Glutamatergic neuron (in vitro differentiated cells): ENCODE measurements around the gene FAM234B. TPM values are rescaled to one million over a fixed set of nuclear protein-coding genes. Genes with fewer than 3 reads are reported as not detected.

ENCODE experiments used
- DNase-seq: peaks from one replicate; pipeline ENCODE4 v3.0.0; 2022
- H3K27ac Mint-ChIP-seq: one replicate; pipeline ENCODE4 v1.8.0; 2020; ENCODE audit warnings: mild to moderate bottlenecking, mixed read lengths, inconsistent platforms; ENCODE audit not compliant: unreplicated experiment
- H3K27me3 Mint-ChIP-seq: one replicate; pipeline ENCODE4 v1.8.0; 2020; ENCODE audit warnings: mild to moderate bottlenecking, moderate library complexity, mixed read lengths, inconsistent platforms; ENCODE audit not compliant: unreplicated experiment
- H3K36me3 Mint-ChIP-seq: one replicate; pipeline ENCODE4 v1.8.0; 2020; ENCODE audit warnings: mild to moderate bottlenecking, mixed read lengths, inconsistent platforms; ENCODE audit not compliant: unreplicated experiment
- H3K4me1 Mint-ChIP-seq: one replicate; pipeline ENCODE4 v1.8.0; 2020; ENCODE audit warnings: mild to moderate bottlenecking, low read depth, mixed read lengths, inconsistent platforms; ENCODE audit not compliant: unreplicated experiment
- H3K4me3 Mint-ChIP-seq: one replicate; pipeline ENCODE4 v1.8.0; 2020; ENCODE audit warnings: mild to moderate bottlenecking, mixed read lengths, inconsistent platforms; ENCODE audit not compliant: unreplicated experiment
- H3K9me3 Mint-ChIP-seq: one replicate; pipeline ENCODE4 v1.8.0; 2020; ENCODE audit warnings: mild to moderate bottlenecking, moderate library complexity, mixed read lengths, inconsistent platforms; ENCODE audit not compliant: unreplicated experiment
- total RNA-seq: library from RNA; stranded (reverse); fragmentation: NEBNext Ultra II Directional; extraction: Animal tissue kit (Norgen Biotek cat#: 25700); gene quantifications from one replicate; pipeline ENCODE4 v1.2.1, GENCODE V29; 2021; ENCODE audit not compliant: unreplicated experiment
- TF ChIP-seq, protein P1 (sequence below): fragments of 200-600 bp; sonication (generic); IDR thresholded peaks from one replicate; pipeline ENCODE4 v1.5.0; 2021; ENCODE audit not compliant: partially characterized antibody, unreplicated experiment

The FAM234B gene
- total RNA-seq, 1 donor from 2014 or later: 26.8 TPM

DNA sequence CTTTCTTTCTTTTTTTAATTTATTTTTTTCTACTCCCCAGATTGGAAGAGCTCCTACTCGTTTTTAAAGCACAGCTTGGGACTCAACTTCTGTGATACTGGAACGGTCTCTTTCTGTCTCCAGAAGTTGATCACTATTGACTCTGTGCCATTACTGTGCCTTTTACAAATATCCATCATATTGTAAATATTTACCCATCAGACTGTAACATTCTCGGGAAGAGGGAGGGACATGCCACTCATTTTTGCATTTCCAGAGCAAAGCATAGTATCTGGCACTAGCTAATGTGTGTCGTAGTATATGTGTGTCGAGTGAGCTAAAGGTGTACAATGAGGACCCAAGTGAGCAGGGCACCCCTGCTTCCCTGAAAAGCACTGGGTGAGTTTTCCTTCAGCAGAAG lies 83.3 kb downstream of the FAM234B start:
- DNase-seq: no peak
- Mint-ChIP-seq H3K4me3 (no peak overlapping the region), H3K27ac (no peak overlapping the region), H3K9me3 (peaks cover 3% of the 10 kb centered on the region), H3K36me3 (no peaks in the 10 kb centered on the region), H3K27me3 (peaks cover 4% of the 10 kb centered on the region), H3K4me1 (no peaks in the 10 kb centered on the region)
- TF ChIP-seq, protein P1, sequence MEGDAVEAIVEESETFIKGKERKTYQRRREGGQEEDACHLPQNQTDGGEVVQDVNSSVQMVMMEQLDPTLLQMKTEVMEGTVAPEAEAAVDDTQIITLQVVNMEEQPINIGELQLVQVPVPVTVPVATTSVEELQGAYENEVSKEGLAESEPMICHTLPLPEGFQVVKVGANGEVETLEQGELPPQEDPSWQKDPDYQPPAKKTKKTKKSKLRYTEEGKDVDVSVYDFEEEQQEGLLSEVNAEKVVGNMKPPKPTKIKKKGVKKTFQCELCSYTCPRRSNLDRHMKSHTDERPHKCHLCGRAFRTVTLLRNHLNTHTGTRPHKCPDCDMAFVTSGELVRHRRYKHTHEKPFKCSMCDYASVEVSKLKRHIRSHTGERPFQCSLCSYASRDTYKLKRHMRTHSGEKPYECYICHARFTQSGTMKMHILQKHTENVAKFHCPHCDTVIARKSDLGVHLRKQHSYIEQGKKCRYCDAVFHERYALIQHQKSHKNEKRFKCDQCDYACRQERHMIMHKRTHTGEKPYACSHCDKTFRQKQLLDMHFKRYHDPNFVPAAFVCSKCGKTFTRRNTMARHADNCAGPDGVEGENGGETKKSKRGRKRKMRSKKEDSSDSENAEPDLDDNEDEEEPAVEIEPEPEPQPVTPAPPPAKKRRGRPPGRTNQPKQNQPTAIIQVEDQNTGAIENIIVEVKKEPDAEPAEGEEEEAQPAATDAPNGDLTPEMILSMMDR: no peak

GRCh38 chr12:13128291-13128965 lies 84.2 kb downstream of the FAM234B start:
- Mint-ChIP-seq H3K4me3 (no peak overlapping the region), H3K36me3 (no peaks in the 10 kb centered on the region), H3K4me1 (no peaks in the 10 kb centered on the region), H3K9me3 (no peaks in the 10 kb centered on the region), H3K27me3 (peaks cover 4% of the 10 kb centered on the region), H3K27ac (no peak overlapping the region)
- TF ChIP-seq, protein P1: no peak
- no peak for DNase-seq

DNA sequence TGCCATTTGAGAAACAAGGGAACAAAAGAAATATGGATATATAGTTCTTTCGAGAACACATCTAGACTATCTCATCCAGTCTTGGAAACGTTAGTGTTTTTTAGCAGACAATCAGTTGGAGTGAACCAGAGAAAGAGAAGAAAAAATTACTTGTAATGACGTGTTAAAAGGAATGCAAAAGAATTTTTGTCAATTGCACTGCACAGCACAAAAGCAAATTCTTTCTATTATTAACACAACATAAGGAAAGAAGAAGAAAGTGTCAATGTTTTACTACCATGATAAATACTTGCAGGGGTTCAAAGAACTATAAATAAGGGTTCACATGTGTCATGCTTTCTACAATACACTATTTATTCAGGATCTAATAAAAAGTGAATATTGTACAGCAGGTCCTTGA lies 86.8 kb downstream of the FAM234B start:
- Mint-ChIP-seq H3K9me3 (no peaks in the 10 kb centered on the region), H3K36me3 (no peaks in the 10 kb centered on the region), H3K27ac (no peak overlapping the region), H3K4me3 (no peak overlapping the region), H3K27me3 (no peaks in the 10 kb centered on the region), H3K4me1 (no peaks in the 10 kb centered on the region)
- TF ChIP-seq, protein P1: no peak
- DNase-seq: no peak

Other genes starting within 250 kb of the FAM234B start
- 31.0 TPM for gene DDX47, start 231.0 kb upstream of the FAM234B start, total RNA-seq
- not detected for gene GPRC5A, start 152.8 kb upstream of the FAM234B start, total RNA-seq
- gene GPRC5D, start 92.2 kb upstream of the FAM234B start, total RNA-seq: not detected
- gene HEBP1, start 44.1 kb upstream of the FAM234B start, total RNA-seq: 3.0 TPM
- gene GSG1, start 59.3 kb downstream of the FAM234B start, total RNA-seq: not detected
- not detected for gene EMP1, start 152.3 kb downstream of the FAM234B start, total RNA-seq